NCI-H524 (cell line): Measurements from ENCODE around the gene BNIP3.
"Not testable (repeated sequence)": the region's sequence is repeated elsewhere in the genome, so short reads cannot be mapped to it uniquely, and the experiment has no call there.

Experiments used
- DNase-seq, 2 experiments: peaks; one replicate each; lab custom pipeline; 2025; lab: John Stamatoyannopoulos, UW

The BNIP3 gene

GRCh38 chr10:131929122-131929845 is 52.4 kb downstream of the BNIP3 start:
- DNase-seq = no peak

GRCh38 chr10:131928248-131929095 is 53.3 kb downstream of the BNIP3 start:
- no peak for DNase-seq

GRCh38 chr10:131926743-131927595 is 54.8 kb downstream of the BNIP3 start:
- DNase-seq = no peak

DNA sequence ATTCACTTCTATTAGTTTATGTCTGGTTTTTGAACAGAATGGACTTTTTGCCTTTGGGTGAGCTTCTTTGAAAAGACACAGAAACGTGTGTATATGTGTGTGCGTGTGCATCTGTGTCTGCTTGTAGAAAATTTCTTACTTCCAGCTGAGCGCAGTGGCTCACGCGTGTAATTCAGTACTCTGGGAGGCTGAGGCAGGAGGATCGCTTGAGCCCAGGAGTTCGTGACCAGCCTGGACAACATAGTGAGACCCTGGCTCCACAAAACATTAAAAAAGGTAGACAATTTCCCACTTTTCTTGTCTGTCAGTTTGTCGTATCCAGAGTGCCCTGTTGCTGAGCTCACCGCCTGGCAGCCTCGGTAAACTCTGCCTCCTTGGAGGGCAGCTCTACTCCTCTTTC is 55.5 kb downstream of the BNIP3 start:
- no peak for DNase-seq

DNA sequence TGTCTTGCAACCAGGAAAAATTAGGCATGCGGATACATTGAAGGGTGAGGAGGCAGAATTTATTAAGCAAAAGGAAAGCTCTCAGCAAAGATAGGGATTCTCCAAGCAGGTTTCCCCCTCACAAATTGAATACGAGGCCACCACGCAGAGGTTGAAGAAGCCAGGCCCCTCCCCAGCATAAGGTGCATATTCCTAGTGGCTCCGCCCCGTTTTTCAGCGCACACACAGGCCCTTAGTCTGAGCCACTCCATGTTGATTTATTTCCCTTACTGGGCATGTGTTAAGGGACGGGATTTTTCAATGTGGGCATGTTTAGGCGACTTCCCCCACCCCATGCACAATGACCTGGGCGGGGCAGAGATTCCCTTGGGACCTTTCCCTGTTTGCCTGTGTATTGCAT is 56.0 kb downstream of the BNIP3 start:
- DNase-seq = no peak

GRCh38 chr10:131925011-131925649 is 56.6 kb downstream of the BNIP3 start:
- DNase-seq = no peak

- no peak for DNase-seq
Observed at GRCh38 chr10:131923038-131923756, 58.5 kb downstream of the BNIP3 start.

GRCh38 chr10:131921184-131921583 is 60.5 kb downstream of the BNIP3 start:
- no peak for DNase-seq

GRCh38 chr10:131920693-131921092 is 61.0 kb downstream of the BNIP3 start:
- no peak for DNase-seq

GRCh38 chr10:131920151-131920550 is 61.6 kb downstream of the BNIP3 start:
- no peak for DNase-seq

GRCh38 chr10:131919461-131919860 is 62.3 kb downstream of the BNIP3 start:
- not testable (repeated sequence) for DNase-seq
